GM19351 (cell line): Measurements from ENCODE around the gene DHX34.

Source experiments
- ATAC-seq: cut with Tn5 transposase; IDR thresholded peaks from one replicate; pipeline ENCODE4 v1.9.1; 2021; ENCODE audit warnings: mild to moderate bottlenecking, moderate library complexity; ENCODE audit not compliant: unreplicated experiment

The DHX34 gene

GRCh38 chr19:47417107-47417745 is 68.1 kb downstream of the DHX34 start:
- no peak for ATAC-seq

GRCh38 chr19:47417746-47418691 is 68.9 kb downstream of the DHX34 start:
- ATAC-seq = no peak

GRCh38 chr19:47418692-47419029 is 69.5 kb downstream of the DHX34 start:
- ATAC-seq = no peak

- ATAC-seq = no peak
Observed at GRCh38 chr19:47419030-47419783, 70.1 kb downstream of the DHX34 start, which contains the start of gene MEIS3. Gene MEIS3 (minus strand): TSS chr19:47419527. CDS start chr19:47419081, 446 bp downstream.

GRCh38 chr19:47419789-47420188 is 70.7 kb downstream of the DHX34 start:
- ATAC-seq = no peak

GRCh38 chr19:47421244-47421786 is 72.2 kb downstream of the DHX34 start:
- ATAC-seq = no peak

- no peak for ATAC-seq
Observed at GRCh38 chr19:47421844-47422395, 72.8 kb downstream of the DHX34 start.

- ATAC-seq = no peak
Observed at GRCh38 chr19:47422417-47423163, 73.5 kb downstream of the DHX34 start.

GRCh38 chr19:47423203-47423882 is 74.2 kb downstream of the DHX34 start:
- ATAC-seq = no peak

GRCh38 chr19:47427241-47428176 is 78.4 kb downstream of the DHX34 start:
- no peak for ATAC-seq

- ATAC-seq = no peak
Observed at GRCh38 chr19:47428177-47428894, 79.2 kb downstream of the DHX34 start.

GRCh38 chr19:47429140-47429793 is 80.2 kb downstream of the DHX34 start:
- no peak for ATAC-seq

GRCh38 chr19:47430041-47430802 is 81.1 kb downstream of the DHX34 start:
- no peak for ATAC-seq

GRCh38 chr19:47432091-47432490 is 83.0 kb downstream of the DHX34 start:
- no peak for ATAC-seq
